ENCODE data around the gene SUPT5H.

SUPT5H gene

DNA sequence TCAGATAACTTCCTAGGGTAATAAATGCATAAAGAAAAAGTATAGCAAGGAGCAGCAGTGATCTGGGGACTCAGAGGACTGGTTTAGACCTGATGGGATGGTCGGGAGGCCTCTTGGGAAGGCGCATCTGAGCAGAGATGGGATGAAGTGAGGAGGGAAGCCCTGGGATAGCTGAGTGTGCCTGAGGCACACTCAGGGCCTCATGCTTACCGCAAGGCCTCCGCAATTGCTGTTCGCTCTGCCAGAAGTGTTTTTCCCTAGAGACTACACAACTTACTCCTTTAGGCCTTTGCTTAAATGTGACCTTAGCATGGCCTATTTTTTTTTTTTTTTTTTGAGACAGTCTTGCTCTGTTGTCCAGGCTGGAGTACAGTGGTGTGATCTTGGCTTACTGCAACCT is 49.3 kb downstream of the SUPT5H start:
- no peak overlapping the region for H3K4me3 ChIP-seq (ENCODE audit: low read length)

DNA sequence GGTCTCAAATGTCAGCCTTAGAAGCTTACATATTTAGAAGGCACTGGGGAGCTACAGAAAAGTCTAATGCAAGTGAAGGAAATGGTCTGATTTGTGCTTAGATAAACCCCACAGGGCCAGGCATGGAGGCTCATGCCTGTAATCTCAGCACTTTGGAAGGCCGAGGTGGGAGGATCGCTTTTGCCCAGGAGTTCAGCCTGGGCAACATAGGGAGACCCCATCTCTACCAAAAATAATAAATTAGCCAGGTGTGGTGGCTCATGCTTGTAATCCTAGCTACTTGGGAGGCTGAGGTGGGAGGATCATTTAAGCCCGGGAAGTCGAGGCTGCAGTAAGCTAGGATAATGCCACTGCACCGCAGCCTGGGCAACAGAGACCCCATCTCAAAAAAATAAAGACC is 50.7 kb downstream of the SUPT5H start:
- H3K9me3 ChIP-seq (ENCODE audit: low read length): no peaks in the 10 kb centered on the region
- peaks cover 23% of the 10 kb centered on the region for H3K27me3 ChIP-seq (ENCODE audit: insufficient read depth, low read length)

More for the DNA sequence above, 49.3 kb downstream of the SUPT5H start:
- Histone ChIP-seq H2AFZ (ENCODE audit: low read depth, low read length) (no peak overlapping the region), H3K36me3 (ENCODE audit: insufficient read depth, low read length) (peaks cover 19% of the 10 kb centered on the region), H3K4me1 (ENCODE audit: insufficient read depth, low read length) (peaks cover 9% of the 10 kb centered on the region), H3K9me3 (ENCODE audit: low read length) (no peaks in the 10 kb centered on the region), H3K27me3 (ENCODE audit: insufficient read depth, low read length) (peaks cover 15% of the 10 kb centered on the region)

DNA sequence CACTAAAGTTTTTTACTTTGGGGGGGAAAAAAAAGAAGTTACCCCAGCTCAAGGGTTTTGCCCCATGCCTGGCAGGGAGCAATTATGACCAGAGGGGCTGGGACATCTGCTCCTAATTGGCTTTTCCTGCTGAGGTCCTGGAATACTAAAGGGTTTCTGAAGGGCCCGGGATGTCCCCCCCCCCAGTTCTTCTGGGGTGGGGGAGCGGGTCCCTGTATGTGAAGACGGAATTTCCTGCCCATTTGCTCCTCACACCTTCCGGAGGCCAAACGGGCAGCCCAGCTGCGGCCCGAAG is 52.3 kb downstream of the SUPT5H start:
- Histone ChIP-seq H2AFZ (ENCODE audit: low read depth, low read length) (peak overlapping the region; percentile 30), H3K9me3 (ENCODE audit: low read length) (no peaks in the 10 kb centered on the region), H3K4me3 (ENCODE audit: low read length) (no peak overlapping the region), H3K36me3 (ENCODE audit: insufficient read depth, low read length) (no peaks in the 10 kb centered on the region), H3K4me1 (ENCODE audit: insufficient read depth, low read length) (peaks cover 9% of the 10 kb centered on the region), H3K27me3 (ENCODE audit: insufficient read depth, low read length) (peaks cover 23% of the 10 kb centered on the region)

More for the DNA sequence above, 50.7 kb downstream of the SUPT5H start:
- Histone ChIP-seq H3K36me3 (ENCODE audit: insufficient read depth, low read length) (peaks cover 11% of the 10 kb centered on the region), H3K4me3 (ENCODE audit: low read length) (no peak overlapping the region), H2AFZ (ENCODE audit: low read depth, low read length) (no peak overlapping the region), H3K4me1 (ENCODE audit: insufficient read depth, low read length) (peaks cover 9% of the 10 kb centered on the region)

DNA sequence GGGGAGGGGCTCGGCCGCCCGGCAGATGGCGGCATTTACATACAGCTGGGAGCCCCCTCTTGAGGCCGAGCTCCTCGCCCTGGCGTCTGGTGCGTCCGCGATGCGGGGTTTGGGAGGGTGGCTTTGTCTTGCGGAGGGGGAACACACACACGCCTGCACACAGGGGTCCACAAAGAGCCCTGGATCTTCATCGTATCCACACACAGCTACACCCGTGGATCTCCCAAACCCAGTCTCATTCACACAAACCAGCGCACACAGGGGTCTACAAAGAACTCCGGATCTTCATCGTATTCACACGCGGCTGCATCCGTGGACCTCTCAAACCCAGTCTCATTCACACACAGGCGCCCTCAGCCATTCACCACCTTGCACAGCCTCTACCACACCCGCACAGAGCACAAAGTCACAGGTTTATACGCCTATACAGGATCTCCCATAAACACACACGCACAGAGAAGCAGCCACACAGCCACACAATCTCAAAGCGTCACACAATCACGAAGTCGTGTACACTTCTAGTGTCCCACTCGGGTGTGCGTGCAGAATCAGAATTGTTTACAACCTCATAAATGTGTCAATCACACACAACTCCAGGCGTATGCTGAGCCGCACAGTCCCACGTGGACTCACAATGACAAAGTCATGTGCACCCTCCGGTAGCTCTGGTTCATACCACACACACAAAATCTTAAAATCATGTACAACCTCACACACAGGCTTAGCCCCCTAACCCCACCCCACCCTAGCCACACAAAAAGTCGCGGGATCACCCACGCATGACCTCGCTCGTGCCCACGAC is 52.8 kb downstream of the SUPT5H start:
- H3K4me1 ChIP-seq (ENCODE audit: insufficient read depth, low read length): peaks cover 9% of the 10 kb centered on the region
- no peaks in the 10 kb centered on the region for H3K36me3 ChIP-seq (ENCODE audit: insufficient read depth, low read length)
- no peaks in the 10 kb centered on the region for H3K9me3 ChIP-seq (ENCODE audit: low read length)
- peak overlapping the region; percentile 30 for H2AFZ ChIP-seq (ENCODE audit: low read depth, low read length)
- H3K4me3 ChIP-seq (ENCODE audit: low read length): peak overlapping the region; percentile 29
- H3K27me3 ChIP-seq (ENCODE audit: insufficient read depth, low read length): peaks cover 23% of the 10 kb centered on the region

DNA sequence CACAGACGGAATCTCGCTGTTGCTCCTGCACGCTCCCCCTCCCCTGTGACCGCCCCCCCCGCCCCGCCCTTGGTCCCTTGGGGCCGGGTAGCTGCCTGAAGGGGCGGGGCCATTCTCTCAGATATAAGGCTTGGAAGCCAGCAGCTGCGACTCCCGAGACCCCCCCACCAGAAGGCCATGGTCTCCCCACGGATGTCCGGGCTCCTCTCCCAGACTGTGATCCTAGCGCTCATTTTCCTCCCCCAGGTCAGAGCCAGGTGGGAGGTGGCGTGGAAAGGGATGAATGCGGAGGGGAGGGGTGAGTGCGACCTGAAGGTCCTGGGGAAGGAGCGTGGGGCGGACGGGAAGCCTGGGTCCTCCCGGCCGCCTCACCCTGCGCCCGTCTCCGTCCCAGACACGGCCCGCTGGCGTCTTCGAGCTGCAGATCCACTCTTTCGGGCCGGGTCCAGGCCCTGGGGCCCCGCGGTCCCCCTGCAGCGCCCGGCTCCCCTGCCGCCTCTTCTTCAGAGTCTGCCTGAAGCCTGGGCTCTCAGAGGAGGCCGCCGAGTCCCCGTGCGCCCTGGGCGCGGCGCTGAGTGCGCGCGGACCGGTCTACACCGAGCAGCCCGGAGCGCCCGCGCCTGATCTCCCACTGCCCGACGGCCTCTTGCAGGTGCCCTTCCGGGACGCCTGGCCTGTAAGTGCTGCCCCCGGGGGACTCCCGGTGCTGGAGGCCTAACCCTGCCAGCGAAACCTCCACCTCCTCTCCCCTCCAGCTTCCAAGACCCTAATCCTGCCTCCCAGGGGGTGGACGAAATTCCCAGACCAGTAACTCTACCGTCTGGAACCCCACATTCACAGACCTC is 53.6 kb downstream of the SUPT5H start, which contains the start of gene DLL3:
TSS of gene DLL3 (plus strand) at position 150 of the 845 bp plus-strand sequence. CDS start at position 178, 28 bp downstream.
- Histone ChIP-seq H3K9me3 (ENCODE audit: low read length) (no peaks in the 10 kb centered on the region), H3K4me1 (ENCODE audit: insufficient read depth, low read length) (peaks cover 9% of the 10 kb centered on the region), H3K36me3 (ENCODE audit: insufficient read depth, low read length) (no peaks in the 10 kb centered on the region), H3K27me3 (ENCODE audit: insufficient read depth, low read length) (peaks cover 23% of the 10 kb centered on the region), H2AFZ (ENCODE audit: low read depth, low read length) (peak within 1 kb of the TSS; percentile 30), H3K4me3 (ENCODE audit: low read length) (peak within 1 kb of the TSS; percentile 43)

DNA sequence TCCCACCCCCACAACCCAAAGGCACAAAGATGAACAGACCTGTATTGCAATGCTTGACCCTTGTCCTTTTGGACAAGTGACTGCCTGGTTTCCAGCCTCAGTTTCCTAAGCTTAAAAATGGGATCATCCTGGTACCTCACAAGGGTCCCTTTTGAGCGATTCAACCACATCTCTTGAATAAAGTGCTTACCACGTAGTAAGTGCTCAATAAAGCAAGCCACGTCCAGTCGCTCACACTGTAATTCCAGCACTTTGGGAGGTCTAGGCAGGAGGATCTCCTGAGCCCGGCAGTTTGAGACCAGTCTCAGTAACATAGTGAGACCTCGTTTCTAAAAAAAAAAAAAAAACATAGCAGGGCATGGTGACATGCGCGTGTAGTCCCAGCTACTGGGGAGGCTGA is 54.5 kb downstream of the SUPT5H start:
- Histone ChIP-seq H3K4me3 (ENCODE audit: low read length) (peak overlapping the region; percentile 3), H3K36me3 (ENCODE audit: insufficient read depth, low read length) (no peaks in the 10 kb centered on the region), H3K27me3 (ENCODE audit: insufficient read depth, low read length) (peaks cover 23% of the 10 kb centered on the region), H3K4me1 (ENCODE audit: insufficient read depth, low read length) (peaks cover 9% of the 10 kb centered on the region), H3K9me3 (ENCODE audit: low read length) (no peaks in the 10 kb centered on the region), H2AFZ (ENCODE audit: low read depth, low read length) (no peak overlapping the region)

DNA sequence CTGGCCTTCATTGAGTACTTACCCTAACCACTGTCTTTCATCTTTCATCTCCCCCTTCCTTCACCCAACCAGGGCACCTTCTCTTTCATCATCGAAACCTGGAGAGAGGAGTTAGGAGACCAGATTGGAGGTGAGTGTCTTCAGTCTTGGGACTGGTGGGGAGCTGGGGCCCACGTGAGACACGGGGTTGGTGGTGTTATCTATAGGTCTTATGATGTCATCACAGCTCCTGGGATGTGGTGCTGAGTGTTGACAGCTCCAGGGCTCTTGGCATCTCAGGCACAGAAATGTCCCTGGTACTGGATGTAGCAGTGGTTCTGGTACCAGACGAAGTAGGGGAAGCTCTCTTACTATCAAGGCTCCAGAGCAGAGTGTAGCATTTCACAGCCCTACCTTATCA is 55.2 kb downstream of the SUPT5H start:
- Histone ChIP-seq H3K27me3 (ENCODE audit: insufficient read depth, low read length) (peaks cover 23% of the 10 kb centered on the region), H3K9me3 (ENCODE audit: low read length) (no peaks in the 10 kb centered on the region), H3K4me3 (ENCODE audit: low read length) (no peak overlapping the region), H3K36me3 (ENCODE audit: insufficient read depth, low read length) (no peaks in the 10 kb centered on the region), H3K4me1 (ENCODE audit: insufficient read depth, low read length) (peaks cover 9% of the 10 kb centered on the region), H2AFZ (ENCODE audit: low read depth, low read length) (no peak overlapping the region)

DNA sequence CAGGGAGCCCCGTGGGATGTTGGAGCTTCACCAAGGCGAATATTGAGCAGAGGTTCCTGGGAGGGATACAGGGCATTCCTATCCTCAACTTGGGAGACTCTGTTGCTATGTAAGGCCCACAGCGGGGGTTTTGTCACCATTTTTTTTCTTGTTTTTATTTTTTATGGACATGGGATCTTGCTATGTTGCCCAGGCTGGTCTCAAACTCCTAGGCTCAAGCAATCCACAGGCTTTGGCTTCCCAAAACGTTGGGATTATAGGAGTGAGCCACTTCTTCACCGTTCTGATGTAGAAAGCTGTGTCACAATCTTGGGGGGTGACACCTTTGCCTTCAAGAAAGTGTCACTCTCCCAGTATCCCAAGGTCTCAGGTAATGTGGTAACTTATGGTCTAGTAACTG is 56.0 kb downstream of the SUPT5H start:
- Histone ChIP-seq H3K9me3 (ENCODE audit: low read length) (no peaks in the 10 kb centered on the region), H3K4me3 (ENCODE audit: low read length) (no peak overlapping the region), H3K27me3 (ENCODE audit: insufficient read depth, low read length) (peaks cover 24% of the 10 kb centered on the region), H3K36me3 (ENCODE audit: insufficient read depth, low read length) (no peaks in the 10 kb centered on the region), H2AFZ (ENCODE audit: low read depth, low read length) (no peak overlapping the region), H3K4me1 (ENCODE audit: insufficient read depth, low read length) (peaks cover 9% of the 10 kb centered on the region)

DNA sequence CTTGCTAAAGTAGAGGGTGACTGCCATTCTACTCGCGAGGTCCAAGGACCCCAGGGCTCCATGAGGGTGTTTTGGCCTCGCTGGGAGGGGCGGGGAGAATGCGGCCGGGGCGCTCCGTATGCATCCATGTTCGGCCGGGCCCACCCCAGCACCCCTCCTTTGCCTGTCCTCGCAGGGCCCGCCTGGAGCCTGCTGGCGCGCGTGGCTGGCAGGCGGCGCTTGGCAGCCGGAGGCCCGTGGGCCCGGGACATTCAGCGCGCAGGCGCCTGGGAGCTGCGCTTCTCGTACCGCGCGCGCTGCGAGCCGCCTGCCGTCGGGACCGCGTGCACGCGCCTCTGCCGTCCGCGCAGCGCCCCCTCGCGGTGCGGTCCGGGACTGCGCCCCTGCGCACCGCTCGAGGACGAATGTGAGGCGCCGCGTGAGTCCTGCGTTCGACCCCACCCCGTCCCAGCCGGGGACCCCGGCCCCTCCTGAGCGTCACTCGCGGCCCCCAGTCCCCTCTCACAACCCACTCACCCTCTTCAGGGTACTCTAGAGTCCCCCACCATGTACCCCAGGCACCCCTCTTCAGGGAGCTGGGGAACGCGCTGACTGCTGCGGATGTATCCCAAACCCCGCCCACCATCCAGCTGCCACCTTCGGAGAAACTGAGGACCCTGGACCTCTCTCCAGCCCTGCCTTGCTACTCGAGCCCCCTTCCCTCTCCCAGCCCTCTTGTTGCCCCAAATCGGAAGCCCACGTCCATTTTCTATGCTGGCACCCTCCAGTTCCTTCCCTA is 57.4 kb downstream of the SUPT5H start:
- Histone ChIP-seq H3K36me3 (ENCODE audit: insufficient read depth, low read length) (no peaks in the 10 kb centered on the region), H3K9me3 (ENCODE audit: low read length) (no peaks in the 10 kb centered on the region), H3K27me3 (ENCODE audit: insufficient read depth, low read length) (peaks cover 29% of the 10 kb centered on the region), H3K4me3 (ENCODE audit: low read length) (no peak overlapping the region), H2AFZ (ENCODE audit: low read depth, low read length) (no peak overlapping the region), H3K4me1 (ENCODE audit: insufficient read depth, low read length) (peaks cover 11% of the 10 kb centered on the region)

DNA sequence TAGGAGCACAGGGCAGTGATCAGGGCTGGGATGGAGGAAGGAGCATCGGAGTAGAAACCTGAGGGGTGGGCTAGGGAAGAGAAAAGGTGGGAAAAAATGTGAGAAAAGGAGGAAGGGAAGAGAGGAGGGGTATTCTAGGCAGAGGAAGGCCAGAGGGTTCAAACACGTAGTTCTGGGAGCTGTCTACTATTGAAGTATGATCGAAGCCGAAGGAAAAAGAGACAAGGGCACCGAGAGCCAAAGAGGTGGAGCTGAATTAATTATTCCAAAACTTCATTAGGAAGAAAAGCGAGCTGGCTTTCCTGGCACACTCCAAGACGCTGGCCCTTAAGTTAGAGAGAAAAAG is 61.2 kb downstream of the SUPT5H start:
- Histone ChIP-seq H3K36me3 (ENCODE audit: insufficient read depth, low read length) (no peaks in the 10 kb centered on the region), H3K4me1 (ENCODE audit: insufficient read depth, low read length) (peaks cover 8% of the 10 kb centered on the region), H2AFZ (ENCODE audit: low read depth, low read length) (peak overlapping the region; percentile 81), H3K27me3 (ENCODE audit: insufficient read depth, low read length) (peaks cover 6% of the 10 kb centered on the region), H3K4me3 (ENCODE audit: low read length) (peak overlapping the region; percentile 53), H3K9me3 (ENCODE audit: low read length) (no peaks in the 10 kb centered on the region)

DNA sequence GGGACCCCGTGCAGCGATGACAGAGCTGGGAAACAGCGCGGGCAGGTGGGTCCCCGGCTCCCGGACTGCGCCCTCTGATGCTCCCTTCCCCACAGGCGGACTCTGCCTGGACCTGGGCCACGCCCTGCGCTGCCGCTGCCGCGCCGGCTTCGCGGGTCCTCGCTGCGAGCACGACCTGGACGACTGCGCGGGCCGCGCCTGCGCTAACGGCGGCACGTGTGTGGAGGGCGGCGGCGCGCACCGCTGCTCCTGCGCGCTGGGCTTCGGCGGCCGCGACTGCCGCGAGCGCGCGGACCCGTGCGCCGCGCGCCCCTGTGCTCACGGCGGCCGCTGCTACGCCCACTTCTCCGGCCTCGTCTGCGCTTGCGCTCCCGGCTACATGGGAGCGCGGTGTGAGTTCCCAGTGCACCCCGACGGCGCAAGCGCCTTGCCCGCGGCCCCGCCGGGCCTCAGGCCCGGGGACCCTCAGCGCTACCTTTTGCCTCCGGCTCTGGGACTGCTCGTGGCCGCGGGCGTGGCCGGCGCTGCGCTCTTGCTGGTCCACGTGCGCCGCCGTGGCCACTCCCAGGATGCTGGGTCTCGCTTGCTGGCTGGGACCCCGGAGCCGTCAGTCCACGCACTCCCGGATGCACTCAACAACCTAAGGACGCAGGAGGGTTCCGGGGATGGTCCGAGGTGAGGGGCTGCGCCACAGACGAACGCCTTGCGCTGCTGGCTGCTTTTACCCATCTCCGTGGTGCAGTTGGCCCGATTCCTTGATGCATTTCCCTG is 61.7 kb downstream of the SUPT5H start:
- peaks cover 8% of the 10 kb centered on the region for H3K4me1 ChIP-seq (ENCODE audit: insufficient read depth, low read length)
- peaks cover 6% of the 10 kb centered on the region for H3K27me3 ChIP-seq (ENCODE audit: insufficient read depth, low read length)
- peak overlapping the region; percentile 81 for H2AFZ ChIP-seq (ENCODE audit: low read depth, low read length)
- H3K4me3 ChIP-seq (ENCODE audit: low read length): peak overlapping the region; percentile 53
- H3K9me3 ChIP-seq (ENCODE audit: low read length): no peaks in the 10 kb centered on the region
- H3K36me3 ChIP-seq (ENCODE audit: insufficient read depth, low read length): no peaks in the 10 kb centered on the region

DNA sequence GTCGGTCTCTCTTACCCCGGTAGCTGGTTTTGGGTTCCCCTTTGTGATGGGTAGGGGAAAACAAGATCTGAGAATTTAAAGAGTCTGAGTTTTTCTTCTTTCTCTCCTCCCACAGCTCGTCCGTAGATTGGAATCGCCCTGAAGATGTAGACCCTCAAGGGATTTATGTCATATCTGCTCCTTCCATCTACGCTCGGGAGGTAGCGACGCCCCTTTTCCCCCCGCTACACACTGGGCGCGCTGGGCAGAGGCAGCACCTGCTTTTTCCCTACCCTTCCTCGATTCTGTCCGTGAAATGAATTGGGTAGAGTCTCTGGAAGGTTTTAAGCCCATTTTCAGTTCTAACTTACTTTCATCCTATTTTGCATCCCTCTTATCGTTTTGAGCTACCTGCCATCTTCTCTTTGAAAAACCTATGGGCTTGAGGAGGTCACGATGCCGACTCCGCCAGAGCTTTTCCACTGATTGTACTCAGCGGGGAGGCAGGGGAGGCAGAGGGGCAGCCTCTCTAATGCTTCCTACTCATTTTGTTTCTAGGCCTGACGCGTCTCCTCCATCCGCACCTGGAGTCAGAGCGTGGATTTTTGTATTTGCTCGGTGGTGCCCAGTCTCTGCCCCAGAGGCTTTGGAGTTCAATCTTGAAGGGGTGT is 62.5 kb downstream of the SUPT5H start:
- peaks cover 8% of the 10 kb centered on the region for H3K4me1 ChIP-seq (ENCODE audit: insufficient read depth, low read length)
- peak overlapping the region; percentile 81 for H2AFZ ChIP-seq (ENCODE audit: low read depth, low read length)
- peaks cover 6% of the 10 kb centered on the region for H3K27me3 ChIP-seq (ENCODE audit: insufficient read depth, low read length)
- H3K36me3 ChIP-seq (ENCODE audit: insufficient read depth, low read length): no peaks in the 10 kb centered on the region
- H3K9me3 ChIP-seq (ENCODE audit: low read length): no peaks in the 10 kb centered on the region
- peak overlapping the region; percentile 53 for H3K4me3 ChIP-seq (ENCODE audit: low read length)
